ENCODE results near the gene KCTD17. TPM values are rescaled to one million over a fixed set of nuclear protein-coding genes. Genes with fewer than 3 reads are reported as not detected.

KCTD17 gene
- total and polyA plus RNA-seq, 2 of the 13 experiments (the other 11 are each of a cell fraction or from before 2014, with no cell fraction given): 5.3 to 11.7 TPM

- FAIRE-seq (no peak), DNase-seq (ENCODE audit: low spot score) (no peak), ATAC-seq (no peak)
- no TSS peak for BruUV-seq (replicated peaks)
- 93% methylated on average over 24 of the region's 25 CpGs for WGBS (ENCODE audit: low lambda C conversion rate)
- ChIA-PET CTCF (ENCODE audit: low intra/inter-chr PET ratio, low total read pairs) (no interaction called here), POLR2A (interaction anchor here (0.7 to 3.4 kb wide), 4 partner anchors 8 to 35 kb away, joined by 3 to 18 read pairs (median 9); partner anchors contain the start of genes MPST and TST)
- Histone ChIP-seq H3K27me3 (ENCODE audit: control insufficient read depth in 1 of 2, insufficient read depth in 2 of 2, low read length in 2 of 2) (peaks cover 0 to 13% of the 10 kb centered on the region in 2 experiments; a peak in 2 of 5 replicates), H3K9me3 (ENCODE audit: low read length) (no peaks in the 10 kb centered on the region), H3K9ac (ENCODE audit: insufficient read depth, low read depth, low read length) (no peak overlapping the region), H2AFZ (ENCODE audit: low read length) (no peak overlapping the region), H3K4me1 (ENCODE audit: insufficient read depth, low read length) (peaks cover 50% of the 10 kb centered on the region), H3K4me2 (ENCODE audit: low read depth, low read length) (peak overlapping the region; percentile 76), H4K20me1 (ENCODE audit: insufficient read depth, low read length) (no peaks in the 10 kb centered on the region), H3K4me3 (replicated peaks in 1 of 3; ENCODE audit: insufficient read depth in 1 of 3, low read depth in 2 of 3, low read length in 3 of 3) (peak overlapping the region in 2 of 3 experiments; percentile 54 to 71; a peak in 2 of 6 replicates), H3K79me2 (ENCODE audit: insufficient read depth, low read length) (no peaks in the 10 kb centered on the region), H3K27ac (ENCODE audit: extremely low read length, insufficient read depth, low read length) (no peak overlapping the region), H3K36me3 (replicated peaks in 1 of 2; ENCODE audit: control insufficient read depth in 1 of 2, insufficient read depth in 2 of 2, low read length in 2 of 2) (no peaks in the 10 kb centered on the region; a peak in 1 of 5 replicates)
- intact Hi-C loops (cut with micrococcal nuclease; ENCODE audit: unreplicated experiment) (no loop called here), in situ Hi-C loops (cut with HindIII; ENCODE audit: extremely low pct_ligation_motif_present, low pct_unique_long_range_greater_than_20kb) (no loop called here)
- no peak for TF ChIP-seq YEATS2 (CRISPR knock-in tag; IDR thresholded peaks at IDR 0.05; ENCODE audit: borderline replicate concordance)
- TF ChIP-seq RBM22 (optimal IDR thresholded peaks at IDR 0.05; ENCODE audit: low read length): no peak
- no peak for TF ChIP-seq SNAI1 (CRISPR knock-in tag; IDR thresholded peaks at IDR 0.05; ENCODE audit: borderline replicate concordance)
- no peak for TF ChIP-seq ATF3 (CRISPR knock-in tag; IDR thresholded peaks at IDR 0.05)
- no peak for TF ChIP-seq E2F2 (CRISPR knock-in tag; IDR thresholded peaks at IDR 0.05; ENCODE audit: borderline replicate concordance)
- TF ChIP-seq KLF12 (CRISPR knock-in tag; IDR thresholded peaks at IDR 0.05; ENCODE audit: borderline replicate concordance): no peak
Measured at GRCh38 chr22:37052386-37053309, 1.1 kb downstream of the KCTD17 start.
